NB4 (cell line): ENCODE results near the gene GBP2.

ENCODE experiments used
- POLR2A ChIP-seq: IDR thresholded peaks from 2 replicates; pipeline ENCODE4 v1.6.1; 2011; ENCODE audit warnings: mild to moderate bottlenecking; ENCODE audit not compliant: insufficient read length; ENCODE audit errors: extremely low read depth
- TF ChIP-seq, protein P1 (sequence below): IDR thresholded peaks from 2 replicates; pipeline ENCODE4 v1.6.1; 2011; ENCODE audit warnings: low read depth, low read length
- TF ChIP-seq, protein P2 (sequence below): IDR thresholded peaks from one replicate; pipeline ENCODE4 v1.5.1; 2012; ENCODE audit warnings: low read depth, low read length

DNA sequence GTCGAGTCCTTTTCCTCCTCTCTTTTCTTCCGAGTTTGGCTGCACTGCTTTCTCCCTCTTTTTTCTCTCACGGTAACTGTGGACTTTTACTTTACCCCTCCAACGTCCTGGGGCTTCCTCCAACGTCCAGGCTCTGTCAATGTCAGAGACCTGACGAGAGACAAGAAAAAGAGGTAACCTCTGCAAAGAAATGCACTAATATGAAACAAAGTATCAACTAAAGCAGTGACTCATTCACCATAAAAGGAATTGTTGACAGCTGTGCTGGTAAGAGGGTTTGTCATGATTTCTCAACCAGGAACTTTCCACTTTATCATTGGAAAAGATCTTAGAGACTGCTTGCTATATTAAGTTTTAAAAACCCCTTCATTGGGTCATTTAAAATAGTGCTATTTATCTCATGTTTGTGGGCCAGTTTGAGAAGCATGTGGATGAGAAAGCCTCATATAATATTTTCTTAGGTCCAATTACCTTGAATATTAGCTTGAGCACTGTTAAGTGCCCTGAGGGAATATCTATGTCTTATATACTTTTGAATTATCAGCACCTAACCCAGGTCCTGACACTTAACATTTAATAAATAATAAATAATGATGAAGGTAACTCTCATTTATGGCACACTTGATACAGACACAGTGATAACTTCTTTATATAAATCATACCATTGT lies at the start of gene GBP2:
- TF ChIP-seq, protein P1, sequence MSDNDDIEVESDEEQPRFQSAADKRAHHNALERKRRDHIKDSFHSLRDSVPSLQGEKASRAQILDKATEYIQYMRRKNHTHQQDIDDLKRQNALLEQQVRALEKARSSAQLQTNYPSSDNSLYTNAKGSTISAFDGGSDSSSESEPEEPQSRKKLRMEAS, result no peak; the same call in 1 of the 2 replicates
- no peak for TF ChIP-seq POLR2A
- TF ChIP-seq, protein P2, sequence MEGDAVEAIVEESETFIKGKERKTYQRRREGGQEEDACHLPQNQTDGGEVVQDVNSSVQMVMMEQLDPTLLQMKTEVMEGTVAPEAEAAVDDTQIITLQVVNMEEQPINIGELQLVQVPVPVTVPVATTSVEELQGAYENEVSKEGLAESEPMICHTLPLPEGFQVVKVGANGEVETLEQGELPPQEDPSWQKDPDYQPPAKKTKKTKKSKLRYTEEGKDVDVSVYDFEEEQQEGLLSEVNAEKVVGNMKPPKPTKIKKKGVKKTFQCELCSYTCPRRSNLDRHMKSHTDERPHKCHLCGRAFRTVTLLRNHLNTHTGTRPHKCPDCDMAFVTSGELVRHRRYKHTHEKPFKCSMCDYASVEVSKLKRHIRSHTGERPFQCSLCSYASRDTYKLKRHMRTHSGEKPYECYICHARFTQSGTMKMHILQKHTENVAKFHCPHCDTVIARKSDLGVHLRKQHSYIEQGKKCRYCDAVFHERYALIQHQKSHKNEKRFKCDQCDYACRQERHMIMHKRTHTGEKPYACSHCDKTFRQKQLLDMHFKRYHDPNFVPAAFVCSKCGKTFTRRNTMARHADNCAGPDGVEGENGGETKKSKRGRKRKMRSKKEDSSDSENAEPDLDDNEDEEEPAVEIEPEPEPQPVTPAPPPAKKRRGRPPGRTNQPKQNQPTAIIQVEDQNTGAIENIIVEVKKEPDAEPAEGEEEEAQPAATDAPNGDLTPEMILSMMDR, result no peak
